Islet of Langerhans (tissue), 1 donor: ENCODE measurements around the gene EML6.

Experiments used
- FAIRE-seq: peaks from one replicate; lab custom pipeline; 2011; peaks lifted over from hg19 to GRCh38; lab: Jason Lieb, UNC

The EML6 gene

DNA sequence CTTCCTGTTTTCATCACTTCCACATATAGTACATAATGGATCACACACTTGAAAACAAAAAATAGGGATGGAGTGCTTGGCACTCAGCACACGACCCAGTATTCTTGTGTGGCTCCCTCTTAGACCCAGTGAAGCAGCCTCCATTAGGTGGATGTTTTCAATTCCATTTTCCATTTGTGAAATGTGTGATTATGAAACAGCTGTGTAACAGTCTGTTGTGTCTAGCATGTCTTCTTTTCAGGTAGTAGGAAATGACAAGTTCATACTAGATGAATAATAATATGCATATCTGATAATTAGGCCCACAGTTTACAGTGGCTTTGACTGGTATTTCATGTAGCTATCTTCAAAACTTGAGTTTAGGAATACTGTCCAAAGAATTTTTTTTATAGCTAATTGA is 35.5 kb downstream of the EML6 start:
- FAIRE-seq = no peak

DNA sequence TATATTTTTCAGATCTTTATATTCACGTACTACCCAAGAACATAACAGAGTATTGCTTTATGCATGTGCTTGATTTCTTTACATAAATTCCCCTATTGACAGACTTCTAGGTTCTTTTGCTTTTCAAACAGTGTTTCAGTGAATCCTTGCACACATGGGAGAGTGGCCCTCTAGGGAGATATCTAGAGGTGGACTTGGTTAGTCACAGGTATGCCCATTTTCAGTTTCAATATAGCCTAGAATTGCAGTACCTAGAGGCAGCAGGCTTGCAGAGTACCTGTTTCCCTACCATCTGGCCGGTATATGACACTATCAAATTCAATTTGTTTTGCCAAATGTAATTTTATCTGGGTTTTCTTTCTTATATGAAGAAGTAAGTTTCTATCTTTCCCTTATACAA is 36.8 kb downstream of the EML6 start:
- no peak for FAIRE-seq

- FAIRE-seq = no peak
Measured at GRCh38 chr2:54763636-54764291, 40.3 kb downstream of the EML6 start.

DNA sequence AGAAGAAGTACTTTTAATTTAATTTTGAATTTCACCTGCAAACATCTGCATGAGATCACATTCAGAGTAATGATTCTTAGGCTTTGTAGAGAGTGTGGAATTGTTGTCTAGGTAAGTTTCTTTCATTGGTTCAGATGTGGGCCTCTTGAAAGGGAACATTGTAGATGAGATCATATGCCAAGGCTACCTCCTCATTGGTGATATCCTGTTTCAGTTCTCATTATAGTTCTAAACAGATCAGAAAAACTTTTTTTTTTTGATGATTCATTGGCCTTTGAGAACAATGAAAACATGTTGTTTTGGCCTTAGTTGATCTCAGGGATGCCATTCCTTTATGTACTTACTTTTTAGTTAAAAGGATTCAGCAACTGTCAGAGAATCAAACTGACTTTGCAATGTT is 44.5 kb downstream of the EML6 start:
- peak; percentile 71 for FAIRE-seq

DNA sequence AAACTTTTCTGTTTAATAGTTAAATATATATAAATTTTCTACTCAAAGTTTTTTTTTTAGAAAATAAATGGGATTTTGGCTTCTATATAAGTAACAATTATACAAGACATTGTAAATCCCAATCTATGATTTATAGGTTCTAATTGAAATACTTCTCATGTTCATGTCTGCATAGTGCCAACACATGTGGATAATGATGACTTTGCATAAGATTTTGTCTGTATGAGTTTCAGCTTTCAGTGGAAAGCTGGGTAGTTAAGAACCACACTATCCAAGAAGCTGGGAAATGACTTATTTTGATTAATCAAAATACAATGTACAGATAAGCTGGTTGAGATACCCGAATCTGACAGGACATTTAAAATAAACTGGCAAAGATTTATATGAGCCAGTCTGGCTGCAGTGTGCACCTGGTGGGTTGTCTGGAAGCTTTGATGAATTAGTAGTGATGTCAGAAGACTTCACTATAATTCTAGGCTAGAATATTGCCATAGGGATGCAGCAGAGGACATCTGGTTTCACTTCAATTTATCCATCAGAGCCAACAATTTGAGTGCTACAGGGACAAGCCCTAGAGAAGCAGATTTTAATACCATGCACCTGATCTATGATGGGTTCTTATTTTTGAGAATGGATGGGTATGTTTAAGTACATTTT is 45.4 kb downstream of the EML6 start:
- FAIRE-seq = no peak

- FAIRE-seq = no peak
Measured at GRCh38 chr2:54770211-54770610, 46.7 kb downstream of the EML6 start.

- FAIRE-seq = no peak
Measured at GRCh38 chr2:54770676-54771075, 47.2 kb downstream of the EML6 start.

GRCh38 chr2:54771166-54771885 is 47.9 kb downstream of the EML6 start:
- peak; percentile 56 for FAIRE-seq

DNA sequence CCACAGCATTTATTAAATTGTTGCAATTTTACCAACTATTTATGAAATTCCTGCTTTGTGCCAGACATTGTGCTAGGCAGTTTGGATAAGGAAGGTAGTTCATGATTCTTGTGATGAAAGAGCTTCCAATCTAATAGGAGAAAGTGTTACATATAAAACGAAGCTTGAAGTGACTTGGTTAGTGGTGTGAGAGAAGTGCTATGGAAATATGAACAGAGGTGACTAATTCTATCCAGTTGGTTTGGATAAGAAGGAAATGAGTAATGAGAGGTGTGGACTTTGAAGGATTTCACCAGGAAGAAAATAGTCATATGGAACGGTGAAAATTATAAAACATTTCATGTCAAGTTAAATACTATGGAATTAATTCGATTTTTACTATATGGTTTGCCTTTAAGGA is 48.6 kb downstream of the EML6 start:
- no peak for FAIRE-seq

GRCh38 chr2:54772531-54772930 is 49.1 kb downstream of the EML6 start:
- no peak for FAIRE-seq

DNA sequence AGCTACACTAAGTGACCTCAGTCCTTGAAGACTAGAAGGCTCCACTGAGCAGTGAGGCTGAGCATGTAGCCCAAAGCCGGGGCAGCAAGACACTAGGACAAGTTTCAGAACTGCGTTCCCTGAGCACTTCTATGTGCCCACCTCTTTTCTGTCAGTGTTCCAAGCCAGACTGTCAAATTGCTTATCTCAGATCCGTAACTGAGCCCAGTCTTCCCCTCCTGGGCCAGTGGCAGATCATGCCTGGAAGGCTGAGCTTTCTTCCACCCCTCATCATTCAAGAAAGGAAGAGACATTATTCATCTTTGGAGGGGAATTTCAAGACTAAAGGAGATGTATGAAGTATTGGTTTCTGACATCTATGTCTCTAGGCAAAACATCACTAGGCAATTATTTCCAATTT is 49.8 kb downstream of the EML6 start:
- no peak for FAIRE-seq

- FAIRE-seq = no peak
Measured at GRCh38 chr2:54773838-54774237, 50.4 kb downstream of the EML6 start.

DNA sequence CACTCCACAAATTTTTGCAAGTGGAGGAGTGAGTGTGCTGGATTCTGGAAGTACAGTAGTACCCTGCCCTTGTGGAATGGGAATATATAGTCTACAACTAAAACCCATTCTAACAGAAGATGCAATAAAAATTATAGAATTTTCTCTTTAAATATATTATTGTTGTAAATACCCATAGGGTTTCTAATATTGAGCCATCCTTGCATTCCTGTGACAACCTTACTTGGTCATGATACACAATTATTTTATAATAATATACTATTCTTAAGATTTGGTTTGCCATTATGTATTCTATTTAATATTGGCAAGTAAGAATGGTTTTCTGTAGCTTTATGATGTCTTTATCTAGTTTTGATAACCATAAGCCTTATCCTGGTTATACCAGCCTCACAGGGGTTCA is 52.2 kb downstream of the EML6 start:
- FAIRE-seq = no peak

- no peak for FAIRE-seq
Measured at GRCh38 chr2:54776494-54776893, 53.0 kb downstream of the EML6 start.

DNA sequence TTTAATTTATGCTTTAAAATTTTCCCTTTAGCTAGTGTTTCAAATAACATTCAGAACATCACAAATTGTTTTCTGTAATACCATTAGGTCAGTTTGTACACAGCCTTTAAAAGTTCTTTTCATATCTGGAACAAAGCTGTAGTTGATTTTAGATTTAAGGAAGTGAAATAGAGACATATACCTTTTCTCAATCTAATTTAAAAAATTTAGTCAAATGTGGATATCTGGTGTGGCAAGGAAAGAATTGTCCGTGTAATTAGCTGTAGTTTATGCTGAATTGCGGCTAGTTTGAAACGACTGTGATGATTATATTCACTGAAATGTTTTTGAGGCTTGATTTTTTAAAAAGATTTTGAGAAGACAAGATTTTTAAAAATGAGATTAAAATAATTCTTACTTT is 59.9 kb downstream of the EML6 start:
- FAIRE-seq = no peak

- FAIRE-seq = no peak
Measured at GRCh38 chr2:54787270-54787669, 63.8 kb downstream of the EML6 start.

- no peak for FAIRE-seq
Measured at GRCh38 chr2:54787755-54788366, 64.4 kb downstream of the EML6 start.

- no peak for FAIRE-seq
Measured at GRCh38 chr2:54789878-54790277, 66.4 kb downstream of the EML6 start.

- no peak for FAIRE-seq
Measured at GRCh38 chr2:54791831-54792230, 68.4 kb downstream of the EML6 start.

GRCh38 chr2:54797307-54797706 is 73.8 kb downstream of the EML6 start:
- no peak for FAIRE-seq

DNA sequence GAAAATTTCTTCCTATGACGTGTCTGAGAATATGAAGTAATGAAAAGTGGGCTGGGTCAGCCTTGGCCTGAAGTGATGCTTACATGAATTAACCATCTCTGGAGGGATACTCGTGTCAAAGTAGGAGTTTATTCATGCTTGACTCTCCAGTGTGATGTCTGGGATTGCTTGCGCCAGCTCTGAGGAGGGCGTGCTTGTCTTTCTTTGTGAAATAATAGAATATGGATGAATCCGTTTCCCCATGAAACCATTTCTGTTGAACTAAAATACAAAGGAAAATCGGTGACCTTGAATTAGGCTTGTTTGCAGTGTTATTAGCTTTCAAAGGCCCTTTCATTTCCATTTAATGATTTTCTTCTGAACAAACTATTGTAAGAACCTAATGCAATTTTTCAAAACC is 77.9 kb downstream of the EML6 start:
- no peak for FAIRE-seq

GRCh38 chr2:54803783-54804751 is 80.6 kb downstream of the EML6 start:
- FAIRE-seq = peak; percentile 65
